Activated CD4-positive, CD25-positive, alpha-beta regulatory T cell treated with anti-CD3 and anti-CD28 coated beads, Interleukin-2, amount 50 U/mL, for 16 hours (primary cell): ENCODE measurements around the gene PRODH2.
"Not testable (repeated sequence)": the region's sequence is repeated elsewhere in the genome, so short reads cannot be mapped to it uniquely, and the experiment has no call there.

Source experiments
- DNase-seq: peaks from one replicate; pipeline ENCODE4 v3.0.0-alpha.2; 2020; ENCODE audit warnings: low read depth, low spot score

Gene PRODH2

DNA sequence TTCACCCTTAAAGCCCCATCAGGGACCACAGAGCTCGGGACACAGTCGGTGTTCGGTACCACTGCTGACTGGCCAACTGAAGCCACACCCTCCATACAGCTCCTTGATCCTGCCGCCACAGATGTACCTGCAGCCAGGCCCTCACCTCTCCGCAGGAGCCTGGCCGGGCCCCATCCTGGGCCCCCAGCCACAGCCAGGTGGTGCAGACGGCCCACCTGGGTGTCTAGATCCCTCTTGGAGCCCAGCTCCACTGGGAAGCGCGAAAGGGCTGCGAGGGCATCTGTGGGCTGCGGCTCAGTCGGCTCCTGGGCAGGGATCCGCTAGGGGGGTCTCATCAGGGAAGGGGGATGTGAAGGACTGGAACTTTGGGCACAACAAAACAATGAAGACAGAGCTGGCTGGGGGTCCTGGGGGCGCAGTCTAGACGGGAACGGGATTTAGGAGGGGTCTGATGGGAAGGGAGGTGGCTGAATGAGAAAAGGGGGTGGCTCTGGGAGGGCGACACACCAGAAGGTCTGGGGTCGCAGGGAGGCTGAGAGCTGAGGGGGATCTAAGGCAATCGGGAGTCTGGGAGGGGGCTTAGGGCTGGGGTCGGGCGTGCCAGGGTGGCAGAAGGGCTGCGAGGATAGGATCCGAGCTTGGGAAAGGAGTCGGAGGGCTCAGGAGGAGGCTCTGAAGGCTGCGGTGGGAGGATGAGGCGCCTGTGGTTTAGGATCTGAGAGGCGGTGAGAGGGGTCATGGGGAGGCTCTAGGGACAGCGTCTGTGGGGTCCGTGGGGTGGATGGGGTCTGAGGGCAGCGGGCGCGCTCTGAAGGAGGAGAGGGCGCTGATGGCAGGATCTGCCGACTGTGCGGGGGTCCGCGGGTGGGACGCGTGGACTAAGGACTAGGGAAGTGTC, 15.8 kb downstream of the PRODH2 start:
- no peak for DNase-seq

DNA sequence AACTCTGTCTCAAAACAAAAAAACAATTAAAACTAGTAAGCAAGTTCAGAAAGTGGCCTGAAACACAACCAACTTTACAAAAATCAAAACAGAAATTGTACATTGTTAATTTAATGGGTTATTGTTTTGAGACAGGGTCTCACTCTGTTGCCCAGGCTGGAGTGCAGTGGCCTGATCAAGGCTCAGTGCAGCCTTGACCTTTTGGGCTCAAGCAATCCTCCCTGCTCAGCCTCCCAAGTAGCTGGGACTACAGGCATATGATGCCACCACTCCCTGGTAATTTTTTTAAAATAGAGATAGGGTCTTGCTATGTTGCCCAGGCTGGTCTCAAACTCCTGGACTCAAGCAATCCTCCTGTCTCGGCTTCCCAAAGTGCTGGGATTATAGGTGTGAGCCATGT, 17.1 kb downstream of the PRODH2 start:
- not testable (repeated sequence) for DNase-seq

DNA sequence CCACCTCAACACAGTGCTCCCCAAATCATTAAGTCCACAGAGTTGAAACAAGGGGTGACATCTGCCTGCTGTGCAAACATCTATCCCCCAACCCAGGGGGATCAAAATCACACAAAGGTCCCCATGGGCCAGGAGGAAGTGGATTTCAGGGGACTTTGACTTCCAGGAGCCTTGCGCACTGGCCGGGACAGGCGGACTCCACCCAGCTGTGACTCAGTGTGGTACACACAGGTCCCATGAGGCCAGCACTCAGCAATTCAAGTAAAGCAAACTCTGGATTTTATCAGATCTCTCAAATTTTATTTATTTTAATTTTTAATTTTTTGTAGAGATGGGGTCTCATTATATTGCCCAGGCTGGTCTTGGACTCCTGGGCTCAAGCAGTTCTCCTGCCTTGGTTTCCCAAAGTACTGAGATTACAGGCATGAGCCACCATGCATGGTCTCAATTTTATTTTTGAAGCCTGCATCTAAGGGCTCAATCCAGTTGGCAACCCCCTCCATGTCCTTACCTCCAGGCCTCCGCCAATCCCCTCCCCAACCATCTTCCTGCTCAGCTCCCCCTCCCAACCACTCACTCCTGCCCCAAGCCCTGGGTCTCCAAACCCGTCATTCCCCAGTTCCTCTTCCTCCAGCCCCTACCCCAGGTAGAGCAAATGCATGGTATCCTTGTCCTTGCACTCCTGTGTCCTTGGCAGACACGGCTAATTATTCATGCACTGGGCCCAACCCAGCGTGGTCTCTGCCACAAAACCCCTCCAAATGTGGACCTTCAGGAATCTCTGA, 19.1 kb downstream of the PRODH2 start:
- no peak for DNase-seq

GRCh38 chr19:35792888-35793287, 19.8 kb downstream of the PRODH2 start:
- no peak for DNase-seq

GRCh38 chr19:35792312-35792711, 20.3 kb downstream of the PRODH2 start:
- no peak for DNase-seq

DNA sequence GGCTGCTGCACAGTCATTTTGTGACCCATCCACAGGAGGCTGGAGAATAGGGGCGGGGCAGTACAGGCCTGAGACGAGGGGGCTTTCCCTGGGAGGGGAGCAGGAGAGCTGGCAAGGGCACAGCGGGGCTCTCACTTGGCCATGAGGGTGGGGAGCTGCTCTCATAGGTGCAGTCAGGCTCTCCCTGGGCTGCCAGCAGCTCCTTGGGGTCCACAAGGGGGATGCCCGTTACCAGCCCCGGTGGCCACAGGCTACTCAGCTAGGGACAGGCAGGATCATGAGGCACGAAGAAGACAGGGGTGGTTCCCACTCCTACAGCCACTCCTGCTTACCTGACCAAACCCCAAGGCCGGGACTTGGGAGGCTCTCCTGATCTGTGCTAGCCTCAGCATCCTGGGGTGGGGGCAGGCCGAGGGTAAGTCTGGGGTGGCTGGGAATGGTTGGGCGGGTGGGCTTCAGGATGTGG, 20.8 kb downstream of the PRODH2 start:
- no peak for DNase-seq

DNA sequence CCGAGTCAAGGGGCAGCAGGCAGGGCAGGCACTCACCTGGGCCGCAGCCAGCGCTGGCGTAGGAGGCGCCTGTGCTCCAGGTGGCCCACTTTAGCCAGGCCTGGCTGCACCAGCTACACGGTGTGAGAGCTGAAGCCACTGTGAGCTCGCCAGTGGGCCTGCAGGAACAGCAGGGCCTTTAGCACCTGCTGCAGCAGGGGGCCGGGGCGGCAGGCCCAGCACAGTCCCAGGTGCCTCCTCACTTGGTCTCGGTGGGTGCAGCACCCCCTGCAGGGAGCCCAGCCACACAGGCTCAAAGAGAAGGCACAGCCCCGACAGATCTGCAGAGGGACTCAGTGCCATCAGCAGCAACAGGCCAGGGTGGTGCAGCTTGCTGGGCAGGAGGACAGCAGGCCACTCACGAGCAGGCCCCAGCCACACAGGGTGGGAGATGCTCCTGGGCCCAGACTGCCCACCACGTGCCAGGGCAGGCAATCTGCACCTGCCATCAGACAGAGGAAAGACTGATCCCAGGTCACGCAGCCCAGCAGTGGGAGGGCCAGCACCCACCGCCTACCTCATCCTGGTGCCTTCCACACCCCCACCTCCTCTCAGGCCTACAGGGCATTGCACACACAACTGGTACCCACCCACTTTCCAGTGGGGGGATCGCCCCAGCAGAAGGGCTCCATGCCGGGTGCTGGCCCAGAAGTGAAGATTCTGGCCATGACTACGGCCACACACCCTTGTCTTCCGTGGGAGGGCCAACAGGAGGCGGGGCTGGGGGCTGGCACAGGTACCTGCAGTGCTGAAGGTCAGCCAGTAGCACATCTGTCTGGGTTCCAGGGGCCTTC, 21.4 kb downstream of the PRODH2 start:
- no peak for DNase-seq

- DNase-seq = no peak
Observed at GRCh38 chr19:35789978-35790944, 22.4 kb downstream of the PRODH2 start.

DNA sequence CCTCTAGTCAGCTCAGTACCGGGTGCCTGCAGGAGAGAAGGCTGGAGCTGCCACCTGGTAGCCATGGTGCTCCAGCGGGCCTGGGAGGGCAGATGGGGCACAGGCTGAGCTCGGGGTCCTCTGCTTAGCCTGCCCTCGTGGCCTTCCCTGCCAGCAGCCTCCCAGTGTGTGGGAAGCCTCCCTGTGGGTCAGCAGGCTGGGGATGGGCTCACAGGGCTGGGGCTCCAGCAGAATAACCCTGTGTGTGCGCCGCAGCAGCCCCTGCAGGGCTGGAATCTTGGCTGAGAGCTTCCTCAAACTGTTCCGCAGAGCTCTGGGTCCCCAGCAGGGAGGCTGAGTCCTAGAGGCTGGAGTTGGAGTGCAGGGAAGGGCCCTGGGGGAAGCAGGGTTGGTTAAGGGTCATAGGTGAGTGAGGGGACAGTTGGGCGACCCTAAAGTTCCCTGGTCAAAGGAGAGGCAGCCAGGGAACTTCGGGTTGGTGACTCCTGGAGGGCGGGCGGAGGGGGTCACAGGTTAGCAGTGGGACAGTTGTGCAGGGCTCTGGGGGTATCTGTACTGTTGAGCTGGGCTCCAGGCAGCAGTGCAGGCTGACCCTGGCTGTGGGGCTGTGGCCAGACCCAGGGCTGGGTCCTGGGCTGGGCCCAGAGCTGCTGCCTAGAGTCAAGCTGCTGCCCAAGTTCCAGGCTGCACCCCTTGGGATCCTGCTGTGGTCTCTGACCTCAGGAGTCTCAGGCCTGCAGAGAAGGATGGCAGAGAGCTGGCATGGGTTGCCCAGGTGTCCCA, 23.3 kb downstream of the PRODH2 start:
- no peak for DNase-seq

DNA sequence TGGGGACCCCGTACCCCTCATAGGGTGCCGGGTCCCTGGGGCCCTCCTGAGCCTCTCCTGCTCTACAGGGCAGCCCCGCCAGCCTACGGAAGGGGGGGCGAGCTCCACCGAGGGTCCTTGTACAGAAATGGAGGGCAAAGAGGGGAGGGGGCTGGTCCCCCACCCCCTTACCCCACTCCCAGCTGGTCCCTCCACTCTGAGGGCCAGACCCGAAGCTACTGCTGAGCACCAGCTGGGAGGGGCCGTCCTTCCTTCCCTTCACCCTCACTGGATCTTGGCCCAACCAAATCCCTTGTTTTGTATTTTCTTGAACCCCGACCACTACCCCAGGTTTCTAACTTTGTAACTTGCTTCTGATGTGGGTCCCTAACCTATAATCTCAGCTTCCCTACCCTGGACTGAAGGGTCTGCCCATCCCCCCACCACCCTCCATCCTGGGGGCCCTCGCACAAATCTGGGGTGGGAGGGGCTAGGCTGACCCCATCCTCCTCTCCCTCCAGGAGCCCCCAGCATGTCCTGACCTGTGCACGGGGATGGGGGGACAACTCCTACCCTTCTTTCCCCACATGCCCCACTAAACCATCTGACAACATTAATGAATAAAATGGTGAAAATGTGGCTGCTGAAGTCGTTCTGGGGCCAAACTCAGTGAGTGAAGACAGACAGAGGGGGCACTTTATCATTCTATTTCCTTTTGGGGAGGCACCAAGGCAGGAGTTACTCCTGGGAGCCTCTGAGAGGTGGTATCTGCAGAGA, 24.3 kb downstream of the PRODH2 start:
- no peak for DNase-seq

DNA sequence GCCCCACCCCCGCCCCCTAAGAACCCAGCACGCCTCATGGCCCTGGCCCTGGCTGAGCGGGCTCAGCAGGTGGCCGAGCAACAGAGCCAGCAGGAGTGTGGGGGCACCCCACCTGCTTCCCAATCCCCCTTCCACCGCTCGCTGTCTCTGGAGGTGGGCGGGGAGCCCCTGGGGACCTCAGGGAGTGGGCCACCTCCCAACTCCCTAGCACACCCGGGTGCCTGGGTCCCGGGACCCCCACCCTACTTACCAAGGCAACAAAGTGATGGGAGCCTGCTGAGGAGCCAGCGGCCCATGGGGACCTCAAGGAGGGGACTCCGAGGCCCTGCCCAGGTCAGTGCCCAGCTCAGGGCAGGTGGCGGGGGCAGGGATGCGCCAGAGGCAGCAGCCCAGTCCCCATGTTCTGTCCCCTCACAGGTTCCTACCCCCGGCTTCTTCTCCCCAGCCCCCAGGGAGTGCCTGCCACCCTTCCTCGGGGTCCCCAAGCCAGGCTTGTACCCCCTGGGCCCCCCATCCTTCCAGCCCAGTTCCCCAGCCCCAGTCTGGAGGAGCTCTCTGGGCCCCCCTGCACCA, 25.3 kb downstream of the PRODH2 start:
- no peak for DNase-seq

DNA sequence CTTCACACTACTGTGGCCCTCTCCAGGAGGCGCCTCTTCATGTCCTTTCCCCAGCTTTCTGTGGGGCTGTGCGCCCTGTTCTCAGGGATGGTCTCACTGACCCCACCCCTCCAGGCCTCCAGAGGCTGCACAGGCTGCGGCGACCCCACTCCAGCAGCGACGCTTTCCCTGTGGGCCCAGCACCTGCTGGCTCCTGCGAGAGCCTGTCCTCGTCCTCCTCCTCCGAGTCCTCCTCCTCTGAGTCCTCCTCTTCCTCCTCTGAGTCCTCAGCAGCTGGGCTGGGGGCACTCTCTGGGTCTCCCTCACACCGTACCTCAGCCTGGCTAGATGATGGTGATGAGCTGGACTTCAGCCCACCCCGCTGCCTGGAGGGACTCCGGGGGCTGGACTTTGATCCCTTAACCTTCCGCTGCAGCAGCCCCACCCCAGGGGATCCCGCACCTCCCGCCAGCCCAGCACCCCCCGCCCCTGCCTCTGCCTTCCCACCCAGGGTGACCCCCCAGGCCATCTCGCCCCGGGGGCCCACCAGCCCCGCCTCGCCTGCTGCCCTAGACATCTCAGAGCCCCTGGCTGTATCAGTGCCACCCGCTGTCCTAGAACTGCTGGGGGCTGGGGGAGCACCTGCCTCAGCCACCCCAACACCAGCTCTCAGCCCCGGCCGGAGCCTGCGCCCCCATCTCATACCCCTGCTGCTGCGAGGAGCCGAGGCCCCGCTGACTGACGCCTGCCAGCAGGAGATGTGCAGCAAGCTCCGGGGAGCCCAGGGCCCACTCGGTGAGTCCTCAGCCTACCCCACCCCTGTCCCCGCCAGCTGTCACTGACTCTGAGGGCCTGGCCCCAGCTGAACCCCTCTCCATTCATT, 26.1 kb downstream of the PRODH2 start:
- DNase-seq = no peak

DNA sequence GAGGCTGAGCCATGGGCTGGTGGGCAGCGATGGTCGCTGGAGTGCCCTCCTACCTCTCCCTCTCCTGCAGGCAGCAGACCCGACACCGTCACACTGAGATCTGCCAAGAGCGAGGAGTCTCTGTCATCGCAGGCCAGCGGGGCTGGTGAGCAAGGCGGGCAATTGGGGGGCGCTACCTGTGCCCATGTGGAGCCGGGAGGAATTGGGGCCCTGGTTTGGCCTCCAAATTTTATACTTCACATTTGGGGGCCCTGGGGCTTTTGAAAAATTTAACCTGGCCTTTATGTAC, 27.4 kb downstream of the PRODH2 start:
- DNase-seq = no peak

DNA sequence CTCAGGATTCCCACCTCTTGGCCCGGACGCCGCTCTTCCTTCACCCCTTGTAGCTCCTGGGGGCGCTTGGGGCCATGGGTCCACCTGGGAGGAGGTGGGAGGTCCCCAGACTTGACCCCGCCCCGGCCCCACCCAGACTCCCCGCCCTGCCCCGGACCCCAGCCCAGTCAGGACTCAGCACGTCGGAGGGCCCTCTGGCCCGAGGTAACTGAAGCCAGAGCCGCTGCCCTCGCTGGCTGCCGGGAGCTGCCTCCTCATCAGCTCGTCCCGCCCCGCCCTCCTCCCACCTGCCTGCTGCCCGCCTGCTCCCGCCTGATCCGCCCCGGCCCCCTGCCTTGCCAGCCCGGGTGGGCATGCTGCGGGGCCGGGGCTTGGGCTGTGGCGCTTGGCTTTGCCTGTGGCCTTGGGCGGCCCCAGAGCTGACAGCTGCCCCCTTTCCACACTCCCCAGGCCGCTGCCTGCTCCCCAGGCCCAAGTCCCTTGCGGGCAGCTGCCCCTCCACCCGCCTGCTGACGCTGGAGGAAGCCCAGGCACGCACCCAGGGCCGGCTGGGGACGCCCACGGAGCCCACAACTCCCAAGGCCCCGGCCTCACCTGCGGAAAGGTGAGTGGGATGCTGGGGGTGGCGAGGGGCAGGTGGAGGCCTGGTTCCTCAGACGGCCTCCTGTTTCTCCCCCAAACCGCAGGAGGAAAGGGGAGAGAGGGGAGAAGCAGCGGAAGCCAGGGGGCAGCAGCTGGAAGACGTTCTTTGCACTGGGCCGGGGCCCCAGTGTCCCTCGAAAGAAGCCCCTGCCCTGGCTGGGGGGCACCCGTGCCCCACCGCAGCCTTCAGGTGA, 27.9 kb downstream of the PRODH2 start:
- DNase-seq = no peak

DNA sequence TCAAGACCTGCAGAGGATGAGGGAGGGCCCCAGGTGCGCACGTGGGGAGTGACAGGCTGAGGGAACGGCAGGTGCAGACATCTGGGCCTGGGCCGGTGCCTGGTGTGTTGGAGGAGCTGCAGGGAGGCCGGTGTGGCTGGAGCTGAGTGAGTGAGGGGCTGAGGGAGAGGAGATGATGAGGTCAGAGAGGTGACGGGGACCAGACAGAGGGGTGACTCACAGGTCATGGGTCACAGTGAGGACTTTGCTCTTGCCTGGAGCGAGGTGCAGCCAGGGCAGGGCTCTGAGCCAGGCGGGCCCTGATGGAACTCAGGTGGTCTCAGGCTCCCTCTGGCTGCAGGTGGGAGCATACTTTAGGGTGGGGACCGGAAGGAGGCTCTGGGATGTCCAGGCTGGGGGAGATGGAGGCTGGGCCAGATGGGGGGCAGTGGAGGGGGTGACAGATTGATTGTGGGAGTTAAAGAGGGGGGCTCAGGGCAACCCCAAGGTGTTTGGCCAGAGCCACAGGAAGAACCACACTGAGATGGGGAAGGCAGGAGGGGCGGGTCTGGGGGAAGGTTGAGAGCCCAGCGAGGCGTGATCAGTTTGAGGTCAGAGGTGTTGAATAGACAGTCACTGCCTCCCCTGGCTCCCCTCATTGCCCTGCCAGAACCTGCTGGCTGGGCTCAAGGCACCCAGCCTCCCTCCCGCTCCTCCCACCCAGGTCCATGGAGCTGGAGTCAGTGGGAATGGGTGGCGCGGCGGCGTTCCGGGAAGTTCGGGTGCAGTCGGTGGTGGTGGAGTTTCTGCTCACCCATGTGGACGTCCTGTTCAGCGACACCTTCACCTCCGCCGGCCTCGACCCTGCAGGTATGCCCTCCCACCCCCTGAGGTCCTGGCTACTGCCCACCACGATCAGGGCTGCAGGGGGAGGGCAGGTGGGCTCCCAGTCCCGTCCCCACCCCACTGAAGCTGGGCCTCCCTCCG, 28.9 kb downstream of the PRODH2 start:
- DNase-seq = no peak

- no peak for DNase-seq
Observed at GRCh38 chr19:35782589-35782988, 30.1 kb downstream of the PRODH2 start.
